Measurements from ENCODE around the gene DNAJC3. TPM values are rescaled to one million over a fixed set of nuclear protein-coding genes. Genes with fewer than 3 reads are reported as not detected.
"Not testable (repeated sequence)": the region's sequence is repeated elsewhere in the genome, so short reads cannot be mapped to it uniquely, and the experiment has no call there.

Gene DNAJC3
- total and polyA plus RNA-seq, 2 experiments from 2014 or later, result 19.5 to 27.5 TPM

DNA sequence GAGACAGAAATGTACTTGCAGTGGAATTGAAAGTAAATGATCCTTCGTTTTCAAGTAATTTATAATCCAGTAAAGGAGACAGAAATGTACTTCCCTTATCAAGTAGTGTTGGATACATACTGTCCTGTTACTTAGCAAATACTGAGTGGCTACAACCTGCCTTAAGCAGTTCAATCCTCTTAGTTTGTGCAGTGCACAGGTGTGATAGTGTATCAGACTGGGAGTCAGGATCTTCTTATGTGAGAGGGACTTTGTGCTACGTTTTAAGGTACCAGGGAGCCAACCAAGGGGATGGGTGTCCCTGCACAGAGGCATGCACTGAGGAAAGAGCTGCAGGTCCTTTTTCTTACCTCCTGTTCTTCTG lies 111.1 kb downstream of the DNAJC3 start:
- Histone ChIP-seq H3K79me2 (replicated peaks; ENCODE audit: insufficient read depth) (no peaks in the 10 kb centered on the region), H3F3A (replicated peaks; ENCODE audit: low read depth) (no peaks in the 10 kb centered on the region), H4K20me1 (replicated peaks; ENCODE audit: insufficient read depth) (no peaks in the 10 kb centered on the region), H3K27ac (ENCODE audit: low read depth) (no peak overlapping the region), H3K9me2 (ENCODE audit: insufficient read depth) (no peaks in the 10 kb centered on the region), H2AFZ (no peak overlapping the region), H3K4me3 (no peak overlapping the region), H3K27me3 (ENCODE audit: insufficient read depth) (no peaks in the 10 kb centered on the region), H3K4me1 (ENCODE audit: insufficient read depth) (no peaks in the 10 kb centered on the region), H3K4me2 (no peak overlapping the region), H3K36me3 (ENCODE audit: insufficient read depth) (peaks cover 8% of the 10 kb centered on the region; the same call in 1 of the 2 replicates)
- H3K4me3 Mint-ChIP-seq, result no peak overlapping the region
- H3K4me1 Mint-ChIP-seq, result no peaks in the 10 kb centered on the region; the same call in 2 of the 3 replicates
- no peaks in the 10 kb centered on the region for H3K27me3 Mint-ChIP-seq (ENCODE audit: insufficient read depth, low read depth, poor library complexity)
- no peak overlapping the region for H3K27ac Mint-ChIP-seq
- TF ChIP-seq, protein P1, sequence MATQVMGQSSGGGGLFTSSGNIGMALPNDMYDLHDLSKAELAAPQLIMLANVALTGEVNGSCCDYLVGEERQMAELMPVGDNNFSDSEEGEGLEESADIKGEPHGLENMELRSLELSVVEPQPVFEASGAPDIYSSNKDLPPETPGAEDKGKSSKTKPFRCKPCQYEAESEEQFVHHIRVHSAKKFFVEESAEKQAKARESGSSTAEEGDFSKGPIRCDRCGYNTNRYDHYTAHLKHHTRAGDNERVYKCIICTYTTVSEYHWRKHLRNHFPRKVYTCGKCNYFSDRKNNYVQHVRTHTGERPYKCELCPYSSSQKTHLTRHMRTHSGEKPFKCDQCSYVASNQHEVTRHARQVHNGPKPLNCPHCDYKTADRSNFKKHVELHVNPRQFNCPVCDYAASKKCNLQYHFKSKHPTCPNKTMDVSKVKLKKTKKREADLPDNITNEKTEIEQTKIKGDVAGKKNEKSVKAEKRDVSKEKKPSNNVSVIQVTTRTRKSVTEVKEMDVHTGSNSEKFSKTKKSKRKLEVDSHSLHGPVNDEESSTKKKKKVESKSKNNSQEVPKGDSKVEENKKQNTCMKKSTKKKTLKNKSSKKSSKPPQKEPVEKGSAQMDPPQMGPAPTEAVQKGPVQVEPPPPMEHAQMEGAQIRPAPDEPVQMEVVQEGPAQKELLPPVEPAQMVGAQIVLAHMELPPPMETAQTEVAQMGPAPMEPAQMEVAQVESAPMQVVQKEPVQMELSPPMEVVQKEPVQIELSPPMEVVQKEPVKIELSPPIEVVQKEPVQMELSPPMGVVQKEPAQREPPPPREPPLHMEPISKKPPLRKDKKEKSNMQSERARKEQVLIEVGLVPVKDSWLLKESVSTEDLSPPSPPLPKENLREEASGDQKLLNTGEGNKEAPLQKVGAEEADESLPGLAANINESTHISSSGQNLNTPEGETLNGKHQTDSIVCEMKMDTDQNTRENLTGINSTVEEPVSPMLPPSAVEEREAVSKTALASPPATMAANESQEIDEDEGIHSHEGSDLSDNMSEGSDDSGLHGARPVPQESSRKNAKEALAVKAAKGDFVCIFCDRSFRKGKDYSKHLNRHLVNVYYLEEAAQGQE (IDR thresholded peaks at IDR 0.05; ENCODE audit: unreplicated experiment), result no peak
- TF ChIP-seq EZH2 (IDR thresholded peaks at IDR 0.05; ENCODE audit: low read depth, unreplicated experiment) (no peak), NANOG (IDR thresholded peaks at IDR 0.05; ENCODE audit: borderline replicate concordance) (no peak), JUNB (IDR thresholded peaks at IDR 0.05; ENCODE audit: unreplicated experiment) (no peak), CREB1 (CRISPR knock-in tag; IDR thresholded peaks at IDR 0.05; ENCODE audit: low read depth) (no peak)
- DNase-seq (ENCODE audit: low spot score) (no peak), ATAC-seq (no peak)
- H3K36me3 Mint-ChIP-seq (ENCODE audit: low read depth), result peaks cover 35% of the 10 kb centered on the region
- peaks cover 13% of the 10 kb centered on the region; the same call in 2 of the 3 replicates for H3K9me3 Mint-ChIP-seq

DNA sequence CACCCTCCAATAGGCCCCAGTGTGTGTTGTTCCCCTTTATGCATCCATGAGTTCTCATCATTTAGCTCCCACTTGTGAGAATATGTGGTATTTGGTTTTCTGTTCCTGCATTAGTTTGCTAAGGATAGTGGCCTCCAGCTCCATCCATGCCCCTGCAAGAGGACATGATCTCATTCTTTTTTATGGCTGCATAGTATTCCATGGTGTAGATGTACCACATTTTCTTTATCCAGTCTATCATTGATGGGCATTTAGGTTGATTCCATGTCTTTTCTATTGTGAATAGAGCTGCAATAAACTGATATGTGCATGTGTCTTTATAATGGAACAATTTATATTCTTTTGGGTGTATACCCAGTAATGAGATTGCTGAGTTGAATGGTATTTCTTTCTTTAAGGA lies 112.4 kb downstream of the DNAJC3 start:
- not testable (repeated sequence) for H3K4me3 ChIP-seq; H3K4me3 Mint-ChIP-seq; H3K36me3 ChIP-seq (ENCODE audit: insufficient read depth); H3K27ac ChIP-seq (ENCODE audit: low read depth); H3K4me2 ChIP-seq; H2AFZ ChIP-seq; H3K27me3 Mint-ChIP-seq (ENCODE audit: insufficient read depth, low read depth, poor library complexity); H3F3A ChIP-seq (replicated peaks; ENCODE audit: low read depth); ATAC-seq; DNase-seq (ENCODE audit: low spot score); H3K27ac Mint-ChIP-seq; H3K4me1 Mint-ChIP-seq; H3K79me2 ChIP-seq (replicated peaks; ENCODE audit: insufficient read depth); H3K27me3 ChIP-seq (ENCODE audit: insufficient read depth); H4K20me1 ChIP-seq (replicated peaks; ENCODE audit: insufficient read depth); H3K9me2 ChIP-seq (ENCODE audit: insufficient read depth); H3K4me1 ChIP-seq (ENCODE audit: insufficient read depth)
- Mint-ChIP-seq H3K36me3 (ENCODE audit: low read depth) (peaks cover 40% of the 10 kb centered on the region), H3K9me3 (peaks cover 13% of the 10 kb centered on the region; the same call in 2 of the 3 replicates)

DNA sequence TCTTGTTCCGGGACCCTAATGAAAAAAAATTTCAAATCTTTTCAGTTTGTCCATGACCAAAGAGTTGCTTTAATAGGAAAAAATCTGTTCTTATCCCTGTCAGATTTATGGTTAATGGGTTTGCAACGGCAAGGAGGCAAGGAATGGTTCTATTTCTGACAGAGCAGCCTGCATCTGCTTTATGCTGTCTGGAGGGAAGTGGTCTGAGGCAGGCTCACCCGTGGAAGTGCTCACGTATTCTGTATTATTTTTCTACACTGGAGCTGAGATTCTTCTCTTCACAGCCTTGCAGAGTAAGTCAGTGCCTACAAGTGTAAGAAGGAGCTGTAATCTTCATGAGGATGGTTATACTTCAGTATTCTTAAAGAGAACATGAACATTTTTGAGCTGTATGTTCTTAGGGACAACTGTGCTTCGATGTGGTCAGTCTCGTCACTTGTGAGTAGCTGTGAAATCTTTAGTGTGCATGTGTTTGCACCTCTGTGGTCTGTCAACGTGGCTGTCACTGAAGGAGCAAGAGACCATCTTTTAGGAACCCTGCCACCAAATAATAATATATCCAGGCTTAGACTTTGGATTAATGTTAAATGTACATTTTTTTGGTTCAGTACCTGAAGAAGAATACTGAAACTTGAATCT lies 114.3 kb downstream of the DNAJC3 start:
- Histone ChIP-seq H3K79me2 (replicated peaks; ENCODE audit: insufficient read depth) (no peaks in the 10 kb centered on the region), H3K4me3 (no peak overlapping the region), H3F3A (replicated peaks; ENCODE audit: low read depth) (no peaks in the 10 kb centered on the region), H3K9me2 (ENCODE audit: insufficient read depth) (no peaks in the 10 kb centered on the region), H4K20me1 (replicated peaks; ENCODE audit: insufficient read depth) (no peaks in the 10 kb centered on the region), H3K4me2 (no peak overlapping the region), H3K27me3 (ENCODE audit: insufficient read depth) (no peaks in the 10 kb centered on the region), H3K27ac (ENCODE audit: low read depth) (no peak overlapping the region), H3K36me3 (ENCODE audit: insufficient read depth) (peaks cover 8% of the 10 kb centered on the region; the same call in 1 of the 2 replicates), H2AFZ (no peak overlapping the region), H3K4me1 (ENCODE audit: insufficient read depth) (no peaks in the 10 kb centered on the region)
- Mint-ChIP-seq H3K36me3 (ENCODE audit: low read depth) (peaks cover 40% of the 10 kb centered on the region), H3K4me3 (no peak overlapping the region), H3K27me3 (ENCODE audit: insufficient read depth, low read depth, poor library complexity) (no peaks in the 10 kb centered on the region), H3K27ac (no peak overlapping the region), H3K4me1 (no peaks in the 10 kb centered on the region), H3K9me3 (peaks cover 13% of the 10 kb centered on the region; the same call in 2 of the 3 replicates)
- ATAC-seq, result no peak
- DNase-seq (ENCODE audit: low spot score), result no peak
- no peak for TF ChIP-seq POLR2AphosphoS5 (IDR thresholded peaks at IDR 0.05; ENCODE audit: low read depth)
- TF ChIP-seq EZH2phosphoT487 (IDR thresholded peaks at IDR 0.05; ENCODE audit: unreplicated experiment), result no peak
- no peak for TF ChIP-seq ZNF114 (CRISPR knock-in tag; IDR thresholded peaks at IDR 0.05)

All from GM23338 (cell line).